GM12892 (cell line): ENCODE data around the gene ABCG4.

ENCODE experiments used
- POLR2A ChIP-seq: IDR thresholded peaks from 2 replicates; pipeline ENCODE4 v1.6.1; 2011; ENCODE audit warnings: low read depth, low read length, control low read depth
- POLR2AphosphoS5 ChIP-seq: IDR thresholded peaks from 2 replicates; pipeline ENCODE4 v1.6.1; 2011; ENCODE audit warnings: low read depth, low read length, control low read depth

DNA sequence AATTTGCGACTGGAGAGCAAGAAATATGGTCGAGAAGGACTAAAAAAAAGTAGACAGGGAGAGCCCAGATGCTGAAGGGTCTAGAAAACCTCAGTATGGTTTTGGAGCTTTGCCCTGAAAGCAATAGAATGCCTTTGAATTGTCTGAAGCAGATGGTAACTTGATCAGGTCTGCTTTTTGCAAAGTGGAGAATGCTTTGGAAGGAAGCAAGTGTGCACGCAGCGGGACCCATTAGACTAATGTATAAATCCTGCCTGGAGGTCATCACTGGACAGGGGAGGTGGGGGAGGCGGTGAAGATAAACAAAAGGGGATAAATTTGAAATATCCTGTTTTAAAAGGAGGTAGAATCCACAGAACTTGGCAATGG lies 28.2 kb upstream of the ABCG4 start:
- TF ChIP-seq POLR2AphosphoS5 (no peak), POLR2A (no peak)
